Duodenal mucosa (tissue), 2 donors: Measurements from ENCODE around the gene DZIP1L.

Experiments used
- H3K27ac ChIP-seq: one replicate; pipeline ENCODE4 v1.7.0; 2013; ENCODE audit warnings: low read depth, low read length
- H3K27me3 ChIP-seq, 2 donors: one replicate each; pipeline ENCODE4 v1.7.0; 2013; ENCODE audit warnings: low read length in 2 of 2, control low read depth in 1 of 2; ENCODE audit not compliant: insufficient read depth in 2 of 2, control insufficient read depth in 1 of 2
- H3K36me3 ChIP-seq, 2 donors: one replicate each; pipeline ENCODE4 v1.7.0; 2013; ENCODE audit warnings: low read length in 2 of 2, control low read depth in 1 of 2; ENCODE audit not compliant: insufficient read depth in 2 of 2, control insufficient read depth in 1 of 2
- H3K4me1 ChIP-seq, 2 donors: one replicate each; pipeline ENCODE4 v1.7.0; 2013; ENCODE audit warnings: low read length in 2 of 2, control low read depth in 1 of 2; ENCODE audit not compliant: insufficient read depth in 2 of 2, control insufficient read depth in 1 of 2
- H3K4me3 ChIP-seq, 2 donors: one replicate each; pipeline ENCODE4 v1.7.0; 2013; ENCODE audit warnings: low read length in 2 of 2, low read depth in 1 of 2
- H3K9ac ChIP-seq, 2 donors: one replicate each; pipeline ENCODE4 v1.7.0; 2013; ENCODE audit warnings: low read length in 2 of 2, low read depth in 1 of 2
- H3K9me3 ChIP-seq, 2 donors: one replicate each; pipeline ENCODE4 v1.7.0; 2013; ENCODE audit warnings: low read length in 2 of 2, control low read depth in 1 of 2; ENCODE audit not compliant: control insufficient read depth in 1 of 2

The DZIP1L gene

GRCh38 chr3:138042043-138042442, 73.4 kb downstream of the DZIP1L start:
- no peak overlapping the region for H3K9ac ChIP-seq
- no peaks in the 10 kb centered on the region for H3K9me3 ChIP-seq
- H3K4me1 ChIP-seq = no peaks in the 10 kb centered on the region
- no peak overlapping the region for H3K4me3 ChIP-seq
- H3K36me3 ChIP-seq = no peaks in the 10 kb centered on the region
- H3K27ac ChIP-seq = no peak overlapping the region
- no peaks in the 10 kb centered on the region for H3K27me3 ChIP-seq

- H3K9ac ChIP-seq = no peak overlapping the region
- H3K9me3 ChIP-seq = no peaks in the 10 kb centered on the region
- H3K27me3 ChIP-seq = no peaks in the 10 kb centered on the region
- H3K4me1 ChIP-seq = no peaks in the 10 kb centered on the region
- no peak overlapping the region for H3K4me3 ChIP-seq
- no peak overlapping the region for H3K27ac ChIP-seq
- H3K36me3 ChIP-seq = no peaks in the 10 kb centered on the region
These were observed 76.5 kb downstream of the DZIP1L start for GRCh38 chr3:138038725-138039462.

GRCh38 chr3:138036572-138036971, 78.8 kb downstream of the DZIP1L start:
- H3K9me3 ChIP-seq = no peaks in the 10 kb centered on the region
- no peaks in the 10 kb centered on the region for H3K36me3 ChIP-seq

GRCh38 chr3:138034918-138035317, 80.5 kb downstream of the DZIP1L start:
- Histone ChIP-seq H3K4me3 (no peak overlapping the region), H3K9ac (no peak overlapping the region), H3K27ac (no peak overlapping the region), H3K9me3 (no peaks in the 10 kb centered on the region), H3K27me3 (no peaks in the 10 kb centered on the region), H3K4me1 (no peaks in the 10 kb centered on the region), H3K36me3 (no peaks in the 10 kb centered on the region)

More at GRCh38 chr3:138036572-138036971, 78.8 kb downstream of the DZIP1L start:
- no peak overlapping the region for H3K27ac ChIP-seq
- H3K27me3 ChIP-seq = no peaks in the 10 kb centered on the region
- H3K4me1 ChIP-seq = no peaks in the 10 kb centered on the region
- H3K4me3 ChIP-seq = no peak overlapping the region
- no peak overlapping the region for H3K9ac ChIP-seq

GRCh38 chr3:138033202-138033691, 82.2 kb downstream of the DZIP1L start:
- H3K9ac ChIP-seq = no peak overlapping the region
- H3K4me3 ChIP-seq = no peak overlapping the region
- no peak overlapping the region for H3K27ac ChIP-seq
- H3K36me3 ChIP-seq = no peaks in the 10 kb centered on the region
- no peaks in the 10 kb centered on the region for H3K4me1 ChIP-seq
- H3K9me3 ChIP-seq = no peaks in the 10 kb centered on the region
- H3K27me3 ChIP-seq = no peaks in the 10 kb centered on the region

- Histone ChIP-seq H3K4me1 (no peaks in the 10 kb centered on the region), H3K27ac (no peak overlapping the region), H3K9me3 (no peaks in the 10 kb centered on the region), H3K36me3 (no peaks in the 10 kb centered on the region), H3K9ac (no peak overlapping the region), H3K27me3 (no peaks in the 10 kb centered on the region), H3K4me3 (no peak overlapping the region)
These were observed 82.8 kb downstream of the DZIP1L start for GRCh38 chr3:138032567-138032966.

GRCh38 chr3:138031536-138031935, 83.9 kb downstream of the DZIP1L start:
- Histone ChIP-seq H3K9ac (no peak overlapping the region), H3K4me1 (no peaks in the 10 kb centered on the region), H3K36me3 (no peaks in the 10 kb centered on the region), H3K4me3 (no peak overlapping the region), H3K27me3 (no peaks in the 10 kb centered on the region), H3K9me3 (no peaks in the 10 kb centered on the region), H3K27ac (no peak overlapping the region)

- Histone ChIP-seq H3K27ac (no peak overlapping the region), H3K36me3 (no peaks in the 10 kb centered on the region), H3K9me3 (no peaks in the 10 kb centered on the region), H3K9ac (no peak overlapping the region), H3K4me1 (no peaks in the 10 kb centered on the region), H3K4me3 (no peak overlapping the region), H3K27me3 (no peaks in the 10 kb centered on the region)
These were observed 84.6 kb downstream of the DZIP1L start for GRCh38 chr3:138030734-138031280.

GRCh38 chr3:138027821-138028220, 87.6 kb downstream of the DZIP1L start:
- no peak overlapping the region for H3K27ac ChIP-seq
- no peaks in the 10 kb centered on the region for H3K9me3 ChIP-seq
- no peaks in the 10 kb centered on the region for H3K27me3 ChIP-seq
- H3K4me3 ChIP-seq = no peak overlapping the region
- no peak overlapping the region for H3K9ac ChIP-seq
- no peaks in the 10 kb centered on the region for H3K4me1 ChIP-seq
- no peaks in the 10 kb centered on the region for H3K36me3 ChIP-seq

- Histone ChIP-seq H3K27me3 (no peaks in the 10 kb centered on the region), H3K36me3 (no peaks in the 10 kb centered on the region), H3K27ac (no peak overlapping the region), H3K4me3 (no peak overlapping the region), H3K4me1 (no peaks in the 10 kb centered on the region), H3K9me3 (no peaks in the 10 kb centered on the region), H3K9ac (no peak overlapping the region)
These were observed 89.9 kb downstream of the DZIP1L start for GRCh38 chr3:138025553-138025952.
